ENCODE results near the gene PCGF5. TPM values are rescaled to one million over a fixed set of nuclear protein-coding genes. Genes with fewer than 3 reads are reported as not detected.

The PCGF5 gene
- total RNA-seq, 1 donor from 2014 or later: 36.9 TPM

- Mint-ChIP-seq H3K36me3 (ENCODE audit: low read depth) (peaks cover 2% of the 10 kb centered on the region), H3K27me3 (ENCODE audit: low read depth) (no peaks in the 10 kb centered on the region), H3K4me3 (ENCODE audit: unreplicated experiment) (no peak overlapping the region), H3K9me3 (ENCODE audit: low read depth) (peaks cover 6% of the 10 kb centered on the region), H3K4me1 (ENCODE audit: low read depth) (peaks cover 28% of the 10 kb centered on the region), H3K27ac (ENCODE audit: unreplicated experiment) (no peak overlapping the region)
- TF ChIP-seq, protein P1, sequence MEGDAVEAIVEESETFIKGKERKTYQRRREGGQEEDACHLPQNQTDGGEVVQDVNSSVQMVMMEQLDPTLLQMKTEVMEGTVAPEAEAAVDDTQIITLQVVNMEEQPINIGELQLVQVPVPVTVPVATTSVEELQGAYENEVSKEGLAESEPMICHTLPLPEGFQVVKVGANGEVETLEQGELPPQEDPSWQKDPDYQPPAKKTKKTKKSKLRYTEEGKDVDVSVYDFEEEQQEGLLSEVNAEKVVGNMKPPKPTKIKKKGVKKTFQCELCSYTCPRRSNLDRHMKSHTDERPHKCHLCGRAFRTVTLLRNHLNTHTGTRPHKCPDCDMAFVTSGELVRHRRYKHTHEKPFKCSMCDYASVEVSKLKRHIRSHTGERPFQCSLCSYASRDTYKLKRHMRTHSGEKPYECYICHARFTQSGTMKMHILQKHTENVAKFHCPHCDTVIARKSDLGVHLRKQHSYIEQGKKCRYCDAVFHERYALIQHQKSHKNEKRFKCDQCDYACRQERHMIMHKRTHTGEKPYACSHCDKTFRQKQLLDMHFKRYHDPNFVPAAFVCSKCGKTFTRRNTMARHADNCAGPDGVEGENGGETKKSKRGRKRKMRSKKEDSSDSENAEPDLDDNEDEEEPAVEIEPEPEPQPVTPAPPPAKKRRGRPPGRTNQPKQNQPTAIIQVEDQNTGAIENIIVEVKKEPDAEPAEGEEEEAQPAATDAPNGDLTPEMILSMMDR (IDR thresholded peaks at IDR 0.05): no peak
- DNase-seq (ENCODE audit: low spot score): no peak
These were observed 31.6 kb upstream of the PCGF5 start for GRCh38 chr10:91188889-91189288.

DNA sequence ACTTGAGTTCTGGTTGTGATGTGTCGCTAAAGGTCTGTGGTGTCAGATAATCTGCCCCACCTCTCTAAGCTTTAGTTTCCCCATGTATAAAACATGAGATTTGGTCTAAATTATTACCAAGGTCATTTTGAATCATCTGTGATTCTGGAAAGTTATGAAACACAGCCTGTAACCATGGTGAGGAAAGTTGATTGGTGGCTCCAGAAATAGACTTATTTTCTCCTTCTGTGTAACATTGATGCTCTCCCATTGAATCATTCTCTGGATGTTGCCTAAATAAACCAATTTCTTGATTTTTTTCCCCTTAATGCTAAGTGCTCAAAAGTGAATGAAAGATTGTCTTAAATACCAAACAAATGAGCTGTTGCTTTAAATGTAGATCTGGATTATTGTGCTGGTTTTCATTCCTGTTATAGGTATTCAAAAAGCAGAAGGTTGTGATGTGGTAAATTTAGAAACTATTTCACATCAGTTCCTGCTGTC lies 30.0 kb upstream of the PCGF5 start:
- Mint-ChIP-seq H3K4me3 (ENCODE audit: unreplicated experiment) (no peak overlapping the region), H3K4me1 (ENCODE audit: low read depth) (peaks cover 30% of the 10 kb centered on the region), H3K36me3 (ENCODE audit: low read depth) (no peaks in the 10 kb centered on the region), H3K9me3 (ENCODE audit: low read depth) (peaks cover 5% of the 10 kb centered on the region), H3K27me3 (ENCODE audit: low read depth) (no peaks in the 10 kb centered on the region), H3K27ac (ENCODE audit: unreplicated experiment) (peak overlapping the region; percentile 50)
- no peak for DNase-seq (ENCODE audit: low spot score)
- TF ChIP-seq, protein P1 (IDR thresholded peaks at IDR 0.05): no peak

DNA sequence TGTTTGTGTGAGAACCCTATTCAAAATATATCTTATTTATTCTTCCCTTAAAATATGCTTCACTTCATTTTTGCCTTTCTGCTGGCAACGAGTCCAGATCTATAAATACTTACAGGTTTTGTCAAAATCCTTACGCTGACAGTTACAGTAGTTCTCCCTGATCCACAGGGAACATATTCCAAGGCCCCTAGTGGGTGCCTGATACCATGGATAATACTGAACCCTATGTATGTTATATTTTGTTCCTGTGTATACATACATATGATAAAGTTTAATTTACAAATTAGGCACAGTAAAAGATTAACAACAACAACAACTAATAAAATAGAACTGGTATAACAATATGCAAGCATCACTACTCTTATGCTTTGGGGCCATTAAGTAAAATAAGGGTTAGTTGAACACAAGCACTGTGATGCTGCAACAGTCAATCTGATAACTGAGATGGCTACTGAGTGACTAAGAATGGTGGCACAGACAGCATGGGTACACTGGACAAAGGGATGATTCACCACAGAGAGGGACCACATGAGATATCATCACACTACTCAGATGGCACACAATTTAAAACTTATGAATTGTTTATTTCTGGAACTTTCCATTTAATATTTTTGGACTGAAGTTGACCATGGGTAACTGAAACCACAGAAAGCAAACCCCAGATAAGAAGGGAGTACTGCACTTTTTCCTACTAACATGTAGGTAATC lies 29.4 kb upstream of the PCGF5 start:
- TF ChIP-seq, protein P1 (IDR thresholded peaks at IDR 0.05): no peak
- Mint-ChIP-seq H3K36me3 (ENCODE audit: low read depth) (no peaks in the 10 kb centered on the region), H3K4me3 (ENCODE audit: unreplicated experiment) (no peak overlapping the region), H3K4me1 (ENCODE audit: low read depth) (peaks cover 25% of the 10 kb centered on the region), H3K27ac (ENCODE audit: unreplicated experiment) (peak overlapping the region; percentile 50), H3K9me3 (ENCODE audit: low read depth) (peaks cover 5% of the 10 kb centered on the region), H3K27me3 (ENCODE audit: low read depth) (no peaks in the 10 kb centered on the region)
- DNase-seq (ENCODE audit: low spot score): no peak

GRCh38 chr10:91191584-91191919 lies 28.9 kb upstream of the PCGF5 start:
- Mint-ChIP-seq H3K27me3 (ENCODE audit: low read depth) (no peaks in the 10 kb centered on the region), H3K9me3 (ENCODE audit: low read depth) (peaks cover 5% of the 10 kb centered on the region), H3K4me1 (ENCODE audit: low read depth) (peaks cover 25% of the 10 kb centered on the region), H3K27ac (ENCODE audit: unreplicated experiment) (no peak overlapping the region), H3K36me3 (ENCODE audit: low read depth) (no peaks in the 10 kb centered on the region), H3K4me3 (ENCODE audit: unreplicated experiment) (no peak overlapping the region)
- TF ChIP-seq, protein P1 (IDR thresholded peaks at IDR 0.05): no peak
- DNase-seq (ENCODE audit: low spot score): no peak

GRCh38 chr10:91194497-91195179 lies 25.8 kb upstream of the PCGF5 start:
- no peak overlapping the region for H3K27ac Mint-ChIP-seq (ENCODE audit: unreplicated experiment)
- TF ChIP-seq, protein P1 (IDR thresholded peaks at IDR 0.05): no peak
- H3K4me1 Mint-ChIP-seq (ENCODE audit: low read depth): peaks cover 36% of the 10 kb centered on the region
- H3K9me3 Mint-ChIP-seq (ENCODE audit: low read depth): peaks cover 5% of the 10 kb centered on the region
- no peak for DNase-seq (ENCODE audit: low spot score)
- no peak overlapping the region for H3K4me3 Mint-ChIP-seq (ENCODE audit: unreplicated experiment)
- H3K36me3 Mint-ChIP-seq (ENCODE audit: low read depth): no peaks in the 10 kb centered on the region
- H3K27me3 Mint-ChIP-seq (ENCODE audit: low read depth): no peaks in the 10 kb centered on the region

Data from chondrocyte (in vitro differentiated cells).